Measurements from ENCODE around the gene TRAPPC3. TPM values are rescaled to one million over a fixed set of nuclear protein-coding genes. Genes with fewer than 3 reads are reported as not detected.

Gene TRAPPC3
- total RNA-seq, 1 donor from 2014 or later = 52.1 TPM

DNA sequence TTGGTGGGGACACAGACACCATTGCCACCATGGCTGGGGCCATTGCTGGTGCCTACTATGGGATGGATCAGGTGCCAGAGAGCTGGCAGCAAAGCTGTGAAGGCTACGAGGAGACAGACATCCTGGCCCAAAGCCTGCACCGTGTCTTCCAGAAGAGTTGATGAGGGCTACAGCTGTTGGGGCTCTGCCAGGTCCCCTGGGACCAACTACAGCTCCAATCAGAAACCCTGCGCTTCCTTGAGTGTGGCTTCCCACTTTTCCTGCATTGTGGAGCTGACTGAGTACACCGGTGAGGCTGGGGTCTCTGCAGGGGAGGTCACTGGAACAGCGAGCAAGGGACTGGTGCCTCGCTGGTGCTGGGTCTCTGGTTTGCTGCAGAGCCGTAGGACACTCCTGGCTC lies 56.1 kb downstream of the TRAPPC3 start:
- no peak for TF ChIP-seq POLR2A (IDR thresholded peaks at IDR 0.05)
- no peak for TF ChIP-seq POLR2AphosphoS5 (IDR thresholded peaks at IDR 0.05; ENCODE audit: insufficient read depth in 1 of 2, low read depth in 1 of 2)
- TF ChIP-seq CTCF (IDR thresholded peaks at IDR 0.05) = no peak
- Histone ChIP-seq H3K4me3 (no peak overlapping the region), H3K4me1 (peaks cover 23% of the 10 kb centered on the region), H3K27ac (no peak overlapping the region), H3K27me3 (no peaks in the 10 kb centered on the region), H3K36me3 (peaks cover 0 to 44% of the 10 kb centered on the region in 2 donors), H3K9me3 (no peaks in the 10 kb centered on the region)
- no peak for DNase-seq (ENCODE audit: extremely low spot score in 2 of 2)
- intact Hi-C loops (cut with DNase I) = no loop called here

GRCh38 chr1:36092798-36093185 lies 56.5 kb downstream of the TRAPPC3 start:
- H3K27me3 ChIP-seq = no peaks in the 10 kb centered on the region
- H3K4me1 ChIP-seq = peaks cover 27% of the 10 kb centered on the region
- H3K4me3 ChIP-seq = no peak overlapping the region
- no peaks in the 10 kb centered on the region for H3K9me3 ChIP-seq
- intact Hi-C loops (cut with DNase I) = no loop called here
- TF ChIP-seq CTCF (IDR thresholded peaks at IDR 0.05) (no peak), POLR2A (IDR thresholded peaks at IDR 0.05) (no peak), POLR2AphosphoS5 (IDR thresholded peaks at IDR 0.05; ENCODE audit: insufficient read depth in 1 of 2, low read depth in 1 of 2) (no peak)
- H3K36me3 ChIP-seq = peaks cover 0 to 44% of the 10 kb centered on the region in 2 donors
- DNase-seq (ENCODE audit: extremely low spot score in 2 of 2) = no peak
- no peak overlapping the region for H3K27ac ChIP-seq

DNA sequence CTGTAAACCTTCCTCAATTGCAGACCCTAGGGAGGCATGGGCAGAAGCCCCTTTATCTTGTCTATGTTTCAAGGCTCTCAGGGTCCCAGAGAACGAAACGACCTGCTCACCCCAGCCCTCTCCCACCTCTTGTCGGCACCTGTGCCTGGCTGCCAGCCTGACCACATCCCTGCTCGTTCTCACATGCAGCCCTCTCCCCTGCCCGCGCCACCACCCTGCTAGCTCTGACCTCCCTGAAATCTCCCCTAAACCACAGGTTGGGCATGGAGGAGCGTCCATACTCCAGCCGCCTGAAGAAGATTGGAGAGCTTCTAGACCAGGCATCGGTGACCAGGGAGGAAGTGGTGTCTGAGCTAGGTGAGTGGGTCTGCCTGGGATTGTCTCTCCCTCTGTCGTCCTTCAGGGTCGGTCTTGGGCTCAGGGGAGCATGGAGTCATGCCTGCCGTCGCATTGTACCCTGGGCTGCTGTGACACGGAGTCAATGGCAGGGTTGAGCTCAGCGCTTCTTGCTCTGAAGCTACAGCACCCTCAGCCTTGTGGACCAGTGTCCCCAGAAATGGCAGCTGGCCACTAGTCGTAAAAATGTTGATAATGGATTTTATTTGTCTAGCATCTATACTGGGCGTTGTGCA lies 57.0 kb downstream of the TRAPPC3 start:
- peaks cover 27% of the 10 kb centered on the region for H3K4me1 ChIP-seq
- H3K27me3 ChIP-seq = no peaks in the 10 kb centered on the region
- no peaks in the 10 kb centered on the region for H3K9me3 ChIP-seq
- H3K4me3 ChIP-seq = no peak overlapping the region
- TF ChIP-seq POLR2A (IDR thresholded peaks at IDR 0.05) (no peak), POLR2AphosphoS5 (IDR thresholded peaks at IDR 0.05; ENCODE audit: insufficient read depth in 1 of 2, low read depth in 1 of 2) (no peak), CTCF (IDR thresholded peaks at IDR 0.05) (no peak)
- no peak for DNase-seq (ENCODE audit: extremely low spot score in 2 of 2)
- H3K36me3 ChIP-seq = peaks cover 0 to 44% of the 10 kb centered on the region in 2 donors
- no peak overlapping the region for H3K27ac ChIP-seq
- intact Hi-C loops (cut with DNase I) = no loop called here

DNA sequence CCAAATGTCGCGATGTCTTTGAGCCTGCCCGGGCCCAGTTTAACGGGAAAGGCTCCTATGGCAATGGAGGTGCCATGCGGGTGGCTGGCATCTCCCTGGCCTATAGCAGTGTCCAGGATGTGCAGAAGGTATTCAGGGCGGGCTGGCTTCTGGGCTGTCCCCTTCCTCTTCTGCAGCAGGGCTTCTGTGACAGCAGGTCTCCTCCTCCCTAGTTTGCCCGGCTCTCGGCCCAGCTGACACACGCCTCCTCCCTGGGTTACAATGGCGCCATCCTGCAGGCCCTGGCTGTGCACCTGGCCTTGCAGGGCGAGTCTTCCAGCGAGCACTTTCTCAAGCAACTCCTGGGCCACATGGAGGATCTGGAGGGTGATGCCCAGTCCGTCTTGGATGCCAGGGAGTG lies 57.6 kb downstream of the TRAPPC3 start:
- intact Hi-C loops (cut with DNase I) = no loop called here
- TF ChIP-seq POLR2AphosphoS5 (IDR thresholded peaks at IDR 0.05; ENCODE audit: insufficient read depth in 1 of 2, low read depth in 1 of 2) (no peak), CTCF (IDR thresholded peaks at IDR 0.05) (no peak), POLR2A (IDR thresholded peaks at IDR 0.05) (no peak)
- H3K27ac ChIP-seq = no peak overlapping the region
- no peaks in the 10 kb centered on the region for H3K27me3 ChIP-seq
- peaks cover 27% of the 10 kb centered on the region for H3K4me1 ChIP-seq
- peaks cover 0 to 44% of the 10 kb centered on the region in 2 donors for H3K36me3 ChIP-seq
- H3K4me3 ChIP-seq = no peak overlapping the region
- no peaks in the 10 kb centered on the region for H3K9me3 ChIP-seq
- no peak for DNase-seq (ENCODE audit: extremely low spot score in 2 of 2)

DNA sequence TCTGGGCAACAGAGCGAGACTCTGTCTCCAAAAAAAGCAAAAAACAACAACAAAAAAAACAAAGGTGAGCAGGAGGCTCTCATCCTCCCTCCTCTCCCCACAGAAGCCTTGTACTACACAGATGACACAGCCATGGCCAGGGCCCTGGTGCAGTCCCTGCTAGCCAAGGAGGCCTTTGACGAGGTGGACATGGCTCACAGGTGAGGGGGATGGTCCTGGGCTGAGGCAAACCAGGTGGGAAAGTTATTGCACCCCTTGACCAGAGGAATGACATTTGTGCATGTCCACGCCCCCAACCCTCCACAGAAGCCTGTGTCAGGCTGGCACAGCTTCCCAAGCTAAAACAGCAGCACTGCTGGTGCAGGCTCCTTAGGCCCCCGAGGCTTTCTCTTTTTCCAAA lies 58.1 kb downstream of the TRAPPC3 start:
- Histone ChIP-seq H3K9me3 (no peaks in the 10 kb centered on the region), H3K36me3 (peaks cover 0 to 43% of the 10 kb centered on the region in 2 donors), H3K27me3 (no peaks in the 10 kb centered on the region), H3K4me3 (no peak overlapping the region), H3K4me1 (peaks cover 27% of the 10 kb centered on the region), H3K27ac (no peak overlapping the region)
- no peak for DNase-seq (ENCODE audit: extremely low spot score in 2 of 2)
- no peak for TF ChIP-seq CTCF (IDR thresholded peaks at IDR 0.05)
- no peak for TF ChIP-seq POLR2A (IDR thresholded peaks at IDR 0.05)
- TF ChIP-seq POLR2AphosphoS5 (IDR thresholded peaks at IDR 0.05; ENCODE audit: insufficient read depth in 1 of 2, low read depth in 1 of 2) = no peak
- intact Hi-C loops (cut with DNase I) = no loop called here

All from vagina (tissue), 2 donors.